ENCODE measurements around the gene TRPC1. TPM values are rescaled to one million over a fixed set of nuclear protein-coding genes. Genes with fewer than 3 reads are reported as not detected.

The TRPC1 gene
- total RNA-seq, 1 donor from 2014 or later, result 3.9 TPM

DNA sequence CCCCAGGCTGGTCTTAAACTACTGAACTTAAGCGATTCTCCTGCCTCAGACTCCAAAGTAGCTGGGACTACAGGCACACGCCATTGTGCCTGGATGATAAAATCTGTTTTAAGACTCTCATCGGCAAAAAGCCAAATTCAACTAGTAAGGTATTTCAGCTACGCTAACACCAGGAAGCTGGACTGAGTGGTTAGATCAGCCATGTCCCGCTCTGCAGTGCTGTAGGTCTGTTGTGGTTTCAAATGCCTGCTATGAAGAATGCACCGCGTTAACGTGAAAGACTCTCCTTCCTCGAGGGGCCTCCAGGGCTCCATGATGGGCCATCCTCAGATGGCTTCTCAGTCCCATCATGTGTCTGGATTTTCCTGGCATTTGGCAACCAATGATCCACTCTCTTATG lies 94.8 kb downstream of the TRPC1 start:
- Histone ChIP-seq H3K4me3 (ENCODE audit: low read depth, low read length) (no peak overlapping the region), H3K27me3 (ENCODE audit: control insufficient read depth, insufficient read depth, low read length) (no peaks in the 10 kb centered on the region), H3K36me3 (ENCODE audit: control insufficient read depth, insufficient read depth, low read length) (no peaks in the 10 kb centered on the region)
- no peak for TF ChIP-seq CTCF (IDR thresholded peaks at IDR 0.05; ENCODE audit: insufficient read depth, low read length, severe bottlenecking)
- FAIRE-seq (peak; percentile 60), DNase-seq (ENCODE audit: low read depth) (no peak)

DNA sequence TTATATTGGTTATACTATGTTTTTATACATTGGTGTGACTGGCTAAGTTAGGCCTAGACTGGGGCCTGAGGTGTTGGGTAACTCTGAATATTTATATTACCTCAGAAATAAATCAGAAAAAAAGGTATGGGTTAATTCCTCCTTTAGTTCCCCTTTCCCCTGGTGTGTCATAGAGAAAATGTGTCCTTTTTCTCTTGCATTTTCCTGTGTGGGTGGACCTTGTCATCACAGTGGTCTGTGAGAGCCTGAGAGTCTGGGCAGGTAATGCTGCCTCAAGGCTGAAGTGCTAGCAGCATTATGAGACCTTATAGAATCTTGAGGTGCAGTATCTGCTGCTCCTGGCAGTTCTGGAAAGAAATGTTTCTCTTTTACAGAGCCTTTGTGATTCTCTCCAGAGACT lies 95.3 kb downstream of the TRPC1 start:
- FAIRE-seq (no peak), DNase-seq (ENCODE audit: low read depth) (no peak)
- H3K27me3 ChIP-seq (ENCODE audit: control insufficient read depth, insufficient read depth, low read length), result no peaks in the 10 kb centered on the region
- H3K4me3 ChIP-seq (ENCODE audit: low read depth, low read length), result no peak overlapping the region
- no peaks in the 10 kb centered on the region for H3K36me3 ChIP-seq (ENCODE audit: control insufficient read depth, insufficient read depth, low read length)
- no peak for TF ChIP-seq CTCF (IDR thresholded peaks at IDR 0.05; ENCODE audit: insufficient read depth, low read length, severe bottlenecking)

- peak; percentile 50 for FAIRE-seq
- TF ChIP-seq CTCF (IDR thresholded peaks at IDR 0.05; ENCODE audit: insufficient read depth, low read length, severe bottlenecking), result peak; percentile 96
- H3K27me3 ChIP-seq (ENCODE audit: control insufficient read depth, insufficient read depth, low read length), result peaks cover 2% of the 10 kb centered on the region
These were observed 105.0 kb downstream of the TRPC1 start for GRCh38 chr3:142828703-142829305.

DNA sequence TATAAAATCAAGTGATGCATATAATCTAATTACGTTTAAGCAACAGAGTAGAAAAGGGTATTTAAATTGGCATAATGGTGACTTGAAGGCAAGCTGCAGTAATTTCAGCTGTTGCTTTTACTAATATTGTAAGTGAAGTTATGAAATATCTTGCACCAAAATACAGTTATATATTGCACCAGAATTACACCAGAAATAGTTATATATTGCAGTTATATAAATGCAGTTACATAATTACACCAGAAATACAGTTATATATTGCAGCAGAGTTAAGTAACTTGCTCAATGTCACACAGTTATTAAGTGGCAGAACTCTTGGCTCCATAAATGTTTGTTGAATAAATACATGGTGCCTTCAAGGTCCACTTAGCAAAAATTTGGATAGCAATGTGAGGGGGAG lies 113.7 kb downstream of the TRPC1 start:
- DNase-seq (ENCODE audit: low read depth), result no peak
- no peak for TF ChIP-seq CTCF (IDR thresholded peaks at IDR 0.05; ENCODE audit: insufficient read depth, low read length, severe bottlenecking)
- H3K36me3 ChIP-seq (ENCODE audit: control insufficient read depth, insufficient read depth, low read length), result no peaks in the 10 kb centered on the region
- no peaks in the 10 kb centered on the region for H3K27me3 ChIP-seq (ENCODE audit: control insufficient read depth, insufficient read depth, low read length)
- no peak overlapping the region for H3K4me3 ChIP-seq (ENCODE audit: low read depth, low read length)
- no peak for FAIRE-seq

More at GRCh38 chr3:142828703-142829305, 105.0 kb downstream of the TRPC1 start:
- H3K36me3 ChIP-seq (ENCODE audit: control insufficient read depth, insufficient read depth, low read length), result no peaks in the 10 kb centered on the region
- H3K4me3 ChIP-seq (ENCODE audit: low read depth, low read length), result no peak overlapping the region
- DNase-seq (ENCODE audit: low read depth), result peak; percentile 71

- H3K36me3 ChIP-seq (ENCODE audit: control insufficient read depth, insufficient read depth, low read length), result no peaks in the 10 kb centered on the region
- DNase-seq (ENCODE audit: low read depth) (no peak), FAIRE-seq (no peak)
- H3K27me3 ChIP-seq (ENCODE audit: control insufficient read depth, insufficient read depth, low read length), result no peaks in the 10 kb centered on the region
- no peak for TF ChIP-seq CTCF (IDR thresholded peaks at IDR 0.05; ENCODE audit: insufficient read depth, low read length, severe bottlenecking)
- no peak overlapping the region for H3K4me3 ChIP-seq (ENCODE audit: low read depth, low read length)
These were observed 116.0 kb downstream of the TRPC1 start for GRCh38 chr3:142839831-142840230.

Measured in bronchial epithelial cell (primary cell).